ENCODE data around the gene NCAM1.

NCAM1 gene

GRCh38 chr11:113106507-113106906 lies 145.3 kb downstream of the NCAM1 start:
- Histone ChIP-seq H2BK15ac (ENCODE audit: low read length) (no peak overlapping the region), H3K79me1 (ENCODE audit: low read depth, low read length) (no peaks in the 10 kb centered on the region), H2BK5ac (ENCODE audit: low read length) (no peak overlapping the region), H3K9me3 (replicated peaks in 1 of 2; ENCODE audit: control insufficient read depth in 2 of 2, insufficient read depth in 1 of 2, low read depth in 1 of 2, low read length in 2 of 2) (no peaks in the 10 kb centered on the region), H3K27ac (replicated peaks; ENCODE audit: low read length) (no peak overlapping the region), H3K4me1 (ENCODE audit: control insufficient read depth in 2 of 2, insufficient read depth in 1 of 2, low read depth in 1 of 2, low read length in 2 of 2) (peaks cover 0 to 4% of the 10 kb centered on the region in 2 donors), H2BK120ac (ENCODE audit: low read depth, low read length) (no peak overlapping the region), H3K18ac (ENCODE audit: low read length) (no peak overlapping the region), H3K4me2 (ENCODE audit: insufficient read depth, low read length, poor library complexity, severe bottlenecking) (no peak overlapping the region), H3K23ac (ENCODE audit: low read depth, low read length, poor library complexity) (no peak overlapping the region), H2BK12ac (ENCODE audit: low read length) (no peak overlapping the region), H3K4me3 (ENCODE audit: low read length in 2 of 2) (no peak overlapping the region), H3K14ac (ENCODE audit: low read length) (no peak overlapping the region), H4K8ac (ENCODE audit: low read depth, low read length) (no peak overlapping the region), H2AK5ac (ENCODE audit: low read depth, low read length) (no peak overlapping the region), H3K36me3 (replicated peaks in 1 of 2; ENCODE audit: control insufficient read depth in 2 of 2, insufficient read depth in 2 of 2, low read length in 2 of 2) (no peaks in the 10 kb centered on the region), H4K91ac (ENCODE audit: low read depth, low read length, poor library complexity) (no peak overlapping the region), H2AFZ (ENCODE audit: low read length) (no peak overlapping the region), H3K27me3 (ENCODE audit: control insufficient read depth in 3 of 3, insufficient read depth in 3 of 3, low read depth in 1 of 3, low read length in 3 of 3) (no peaks in the 10 kb centered on the region), H3K4ac (ENCODE audit: low read length) (no peak overlapping the region), H3K9ac (ENCODE audit: low read depth, low read length, poor library complexity) (no peak overlapping the region)
- DNase-seq (ENCODE audit: low spot score), result no peak
- WGBS, 2 donors (ENCODE audit: extremely low coverage in 2 of 2, insufficient read length in 2 of 2, insufficient replicate concordance in 1 of 2), result no CpG with 5 or more reads among the region's 2 CpGs

GRCh38 chr11:113110046-113110445 lies 148.8 kb downstream of the NCAM1 start:
- H3K36me3 ChIP-seq (replicated peaks in 1 of 2; ENCODE audit: control insufficient read depth in 2 of 2, insufficient read depth in 2 of 2, low read length in 2 of 2), result no peaks in the 10 kb centered on the region
- H3K4ac ChIP-seq (ENCODE audit: low read length), result no peak overlapping the region
- no peak overlapping the region for H2BK120ac ChIP-seq (ENCODE audit: low read depth, low read length)
- H3K4me1 ChIP-seq (ENCODE audit: control insufficient read depth in 2 of 2, insufficient read depth in 1 of 2, low read depth in 1 of 2, low read length in 2 of 2), result peaks cover 0 to 2% of the 10 kb centered on the region in 2 donors
- no peak overlapping the region for H4K8ac ChIP-seq (ENCODE audit: low read depth, low read length)
- H2AFZ ChIP-seq (ENCODE audit: low read length), result no peak overlapping the region
- WGBS, 2 donors (ENCODE audit: extremely low coverage in 2 of 2, insufficient read length in 2 of 2, insufficient replicate concordance in 1 of 2), result no CpG with 5 or more reads among the region's 1 CpG
- no peak overlapping the region for H2BK5ac ChIP-seq (ENCODE audit: low read length)
- H3K4me2 ChIP-seq (ENCODE audit: insufficient read depth, low read length, poor library complexity, severe bottlenecking), result no peak overlapping the region
- H4K91ac ChIP-seq (ENCODE audit: low read depth, low read length, poor library complexity), result no peak overlapping the region
- H3K4me3 ChIP-seq (ENCODE audit: low read length in 2 of 2), result no peak overlapping the region
- H2AK5ac ChIP-seq (ENCODE audit: low read depth, low read length), result no peak overlapping the region
- no peak overlapping the region for H2BK12ac ChIP-seq (ENCODE audit: low read length)
- H3K79me1 ChIP-seq (ENCODE audit: low read depth, low read length), result no peaks in the 10 kb centered on the region
- H3K18ac ChIP-seq (ENCODE audit: low read length), result no peak overlapping the region
- H3K27ac ChIP-seq (replicated peaks; ENCODE audit: low read length), result no peak overlapping the region
- no peaks in the 10 kb centered on the region for H3K27me3 ChIP-seq (ENCODE audit: control insufficient read depth in 3 of 3, insufficient read depth in 3 of 3, low read depth in 1 of 3, low read length in 3 of 3)
- H3K9me3 ChIP-seq (replicated peaks in 1 of 2; ENCODE audit: control insufficient read depth in 2 of 2, insufficient read depth in 1 of 2, low read depth in 1 of 2, low read length in 2 of 2), result no peaks in the 10 kb centered on the region
- DNase-seq (ENCODE audit: low spot score), result no peak
- H3K23ac ChIP-seq (ENCODE audit: low read depth, low read length, poor library complexity), result no peak overlapping the region
- no peak overlapping the region for H3K14ac ChIP-seq (ENCODE audit: low read length)
- H3K9ac ChIP-seq (ENCODE audit: low read depth, low read length, poor library complexity), result no peak overlapping the region
- H2BK15ac ChIP-seq (ENCODE audit: low read length), result no peak overlapping the region

GRCh38 chr11:113111156-113111555 lies 149.9 kb downstream of the NCAM1 start:
- H3K9me3 ChIP-seq (replicated peaks in 1 of 2; ENCODE audit: control insufficient read depth in 2 of 2, insufficient read depth in 1 of 2, low read depth in 1 of 2, low read length in 2 of 2), result no peaks in the 10 kb centered on the region
- DNase-seq (ENCODE audit: low spot score), result no peak
- H3K4me3 ChIP-seq (ENCODE audit: low read length in 2 of 2), result no peak overlapping the region
- H3K18ac ChIP-seq (ENCODE audit: low read length), result no peak overlapping the region
- H3K23ac ChIP-seq (ENCODE audit: low read depth, low read length, poor library complexity), result no peak overlapping the region
- H3K27me3 ChIP-seq (ENCODE audit: control insufficient read depth in 3 of 3, insufficient read depth in 3 of 3, low read depth in 1 of 3, low read length in 3 of 3), result no peaks in the 10 kb centered on the region
- no peak overlapping the region for H4K91ac ChIP-seq (ENCODE audit: low read depth, low read length, poor library complexity)
- no peaks in the 10 kb centered on the region for H3K36me3 ChIP-seq (replicated peaks in 1 of 2; ENCODE audit: control insufficient read depth in 2 of 2, insufficient read depth in 2 of 2, low read length in 2 of 2)
- H3K4me2 ChIP-seq (ENCODE audit: insufficient read depth, low read length, poor library complexity, severe bottlenecking), result no peak overlapping the region
- no peak overlapping the region for H2BK12ac ChIP-seq (ENCODE audit: low read length)
- no peak overlapping the region for H2AK5ac ChIP-seq (ENCODE audit: low read depth, low read length)
- H3K9ac ChIP-seq (ENCODE audit: low read depth, low read length, poor library complexity), result no peak overlapping the region
- H2BK15ac ChIP-seq (ENCODE audit: low read length), result no peak overlapping the region
- no peak overlapping the region for H3K14ac ChIP-seq (ENCODE audit: low read length)
- no peak overlapping the region for H2BK120ac ChIP-seq (ENCODE audit: low read depth, low read length)
- no peak overlapping the region for H3K27ac ChIP-seq (replicated peaks; ENCODE audit: low read length)
- no peak overlapping the region for H4K8ac ChIP-seq (ENCODE audit: low read depth, low read length)
- no peak overlapping the region for H2AFZ ChIP-seq (ENCODE audit: low read length)
- no peak overlapping the region for H2BK5ac ChIP-seq (ENCODE audit: low read length)
- no peak overlapping the region for H3K4ac ChIP-seq (ENCODE audit: low read length)
- no CpG with 5 or more reads among the region's 2 CpGs for WGBS, 2 donors (ENCODE audit: extremely low coverage in 2 of 2, insufficient read length in 2 of 2, insufficient replicate concordance in 1 of 2)
- no peaks in the 10 kb centered on the region for H3K79me1 ChIP-seq (ENCODE audit: low read depth, low read length)
- H3K4me1 ChIP-seq (ENCODE audit: control insufficient read depth in 2 of 2, insufficient read depth in 1 of 2, low read depth in 1 of 2, low read length in 2 of 2), result peaks cover 0 to 2% of the 10 kb centered on the region in 2 donors

GRCh38 chr11:113112307-113112706 lies 151.1 kb downstream of the NCAM1 start:
- H3K18ac ChIP-seq (ENCODE audit: low read length), result no peak overlapping the region
- H3K9ac ChIP-seq (ENCODE audit: low read depth, low read length, poor library complexity), result no peak overlapping the region
- no peaks in the 10 kb centered on the region for H3K27me3 ChIP-seq (ENCODE audit: control insufficient read depth in 3 of 3, insufficient read depth in 3 of 3, low read depth in 1 of 3, low read length in 3 of 3)
- H4K8ac ChIP-seq (ENCODE audit: low read depth, low read length), result no peak overlapping the region
- H3K4me1 ChIP-seq (ENCODE audit: control insufficient read depth in 2 of 2, insufficient read depth in 1 of 2, low read depth in 1 of 2, low read length in 2 of 2), result no peaks in the 10 kb centered on the region
- H3K23ac ChIP-seq (ENCODE audit: low read depth, low read length, poor library complexity), result no peak overlapping the region
- H2BK12ac ChIP-seq (ENCODE audit: low read length), result no peak overlapping the region
- no peak overlapping the region for H2BK5ac ChIP-seq (ENCODE audit: low read length)
- no peak overlapping the region for H2BK15ac ChIP-seq (ENCODE audit: low read length)
- H4K91ac ChIP-seq (ENCODE audit: low read depth, low read length, poor library complexity), result no peak overlapping the region
- H2BK120ac ChIP-seq (ENCODE audit: low read depth, low read length), result no peak overlapping the region
- no peak for DNase-seq (ENCODE audit: low spot score)
- no peak overlapping the region for H3K4me3 ChIP-seq (ENCODE audit: low read length in 2 of 2)
- H3K4me2 ChIP-seq (ENCODE audit: insufficient read depth, low read length, poor library complexity, severe bottlenecking), result no peak overlapping the region
- H3K4ac ChIP-seq (ENCODE audit: low read length), result no peak overlapping the region
- no peak overlapping the region for H2AK5ac ChIP-seq (ENCODE audit: low read depth, low read length)
- no peaks in the 10 kb centered on the region for H3K79me1 ChIP-seq (ENCODE audit: low read depth, low read length)
- H3K14ac ChIP-seq (ENCODE audit: low read length), result no peak overlapping the region
- H2AFZ ChIP-seq (ENCODE audit: low read length), result no peak overlapping the region
- H3K27ac ChIP-seq (replicated peaks; ENCODE audit: low read length), result no peak overlapping the region
- WGBS, 2 donors (ENCODE audit: extremely low coverage in 2 of 2, insufficient read length in 2 of 2, insufficient replicate concordance in 1 of 2), result no CpG with 5 or more reads among the region's 3 CpGs
- H3K36me3 ChIP-seq (replicated peaks in 1 of 2; ENCODE audit: control insufficient read depth in 2 of 2, insufficient read depth in 2 of 2, low read length in 2 of 2), result no peaks in the 10 kb centered on the region
- no peaks in the 10 kb centered on the region for H3K9me3 ChIP-seq (replicated peaks in 1 of 2; ENCODE audit: control insufficient read depth in 2 of 2, insufficient read depth in 1 of 2, low read depth in 1 of 2, low read length in 2 of 2)

Measured in neuronal stem cell (in vitro differentiated cells).